ENCODE results near the gene NFIA.

The NFIA gene

GRCh38 chr1:61190153-61190552 lies 107.8 kb downstream of the NFIA start:
- DNase-seq, result no peak

- DNase-seq, result no peak
These were observed 108.5 kb downstream of the NFIA start for GRCh38 chr1:61190618-61191432.

GRCh38 chr1:61191433-61191720 lies 109.0 kb downstream of the NFIA start:
- no peak for DNase-seq

- no peak for DNase-seq
These were observed 110.4 kb downstream of the NFIA start for GRCh38 chr1:61192663-61193330.

- DNase-seq, result no peak
These were observed 111.4 kb downstream of the NFIA start for GRCh38 chr1:61193808-61194207.

- DNase-seq, result peak; percentile 82 to 95
These were observed 116.2 kb downstream of the NFIA start for GRCh38 chr1:61198554-61198953.

- DNase-seq, result no peak
These were observed 118.7 kb downstream of the NFIA start for GRCh38 chr1:61201035-61201434.

GRCh38 chr1:61202854-61203598 lies 120.7 kb downstream of the NFIA start:
- no peak for DNase-seq

- no peak for DNase-seq
These were observed 122.2 kb downstream of the NFIA start for GRCh38 chr1:61204528-61204927.

GRCh38 chr1:61207416-61207815 lies 125.1 kb downstream of the NFIA start:
- no peak for DNase-seq

GRCh38 chr1:61208172-61208571 lies 125.8 kb downstream of the NFIA start:
- DNase-seq, result no peak

GRCh38 chr1:61208831-61209230 lies 126.5 kb downstream of the NFIA start:
- DNase-seq, result no peak

GRCh38 chr1:61210435-61211154 lies 128.2 kb downstream of the NFIA start:
- DNase-seq, result no peak

- DNase-seq, result no peak
These were observed 131.1 kb downstream of the NFIA start for GRCh38 chr1:61213245-61214011.

- no peak for DNase-seq
These were observed 132.8 kb downstream of the NFIA start for GRCh38 chr1:61215119-61215518.

GRCh38 chr1:61215676-61216289 lies 133.4 kb downstream of the NFIA start:
- DNase-seq, result no peak

- DNase-seq, result no peak
These were observed 138.2 kb downstream of the NFIA start for GRCh38 chr1:61220536-61220935.

- DNase-seq, result no peak
These were observed 139.3 kb downstream of the NFIA start for GRCh38 chr1:61221642-61222041.

GRCh38 chr1:61222240-61222639 lies 139.9 kb downstream of the NFIA start:
- DNase-seq, result no peak

GRCh38 chr1:61223140-61223539 lies 140.8 kb downstream of the NFIA start:
- no peak for DNase-seq

- DNase-seq, result no peak
These were observed 142.2 kb downstream of the NFIA start for GRCh38 chr1:61224609-61225008.

GRCh38 chr1:61225478-61225877 lies 143.1 kb downstream of the NFIA start:
- DNase-seq, result no peak

Measured in cerebellar nuclear complex (tissue), 1 donor.